COLO668 (cell line): ENCODE data around the gene RNF214.
"Not testable (repeated sequence)": the region's sequence is repeated elsewhere in the genome, so short reads cannot be mapped to it uniquely, and the experiment has no call there.

Experiments used
- DNase-seq: peaks from one replicate; lab custom pipeline; 2025; ENCODE audit not compliant: unreplicated experiment; lab: John Stamatoyannopoulos, UW

Gene RNF214

DNA sequence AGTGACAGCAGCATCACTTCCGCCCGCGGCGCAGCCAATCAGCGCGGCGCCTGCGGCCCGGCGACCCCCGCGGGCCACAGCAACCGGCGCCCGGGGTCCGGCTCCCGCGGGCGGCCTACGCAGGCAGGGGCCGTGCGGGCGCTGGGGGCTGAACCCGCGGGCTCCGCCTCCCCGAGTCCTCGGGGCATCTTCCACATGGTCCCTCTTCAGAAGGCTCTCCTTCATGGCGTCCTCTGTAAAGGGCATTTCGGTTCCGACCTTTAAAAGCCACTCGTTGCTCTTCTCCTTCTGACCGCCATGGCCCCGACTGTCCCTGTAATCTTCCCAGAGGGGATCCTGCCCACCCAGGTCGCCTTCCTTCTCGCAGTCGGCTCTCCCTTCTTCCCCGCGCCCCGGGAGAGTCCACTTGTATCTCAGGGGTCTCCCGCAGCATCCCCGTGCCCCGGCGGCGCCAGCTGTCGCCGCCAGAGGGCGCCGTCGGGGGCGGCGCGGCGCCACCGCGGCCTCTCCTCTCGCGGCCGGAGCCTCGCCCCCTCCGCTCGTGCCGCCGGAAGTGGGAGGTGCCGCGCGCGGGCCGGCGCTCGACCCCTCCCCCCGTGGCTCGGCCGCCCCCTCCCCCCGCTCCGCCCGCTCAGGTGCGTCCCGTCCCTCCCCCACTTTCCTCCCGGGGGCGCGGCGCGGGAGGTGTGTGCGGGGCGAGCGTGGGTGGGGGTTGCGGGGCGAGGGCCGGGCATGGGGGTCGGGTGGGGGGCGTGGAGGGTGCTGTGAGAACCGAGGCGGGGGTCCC is at the start of gene RNF214:
Gene RNF214, plus strand, starts transcription at position 580 of the 787 bp plus-strand sequence. CDS start 1,602 bp downstream, outside the sequence.
- peak; percentile 91 for DNase-seq

DNA sequence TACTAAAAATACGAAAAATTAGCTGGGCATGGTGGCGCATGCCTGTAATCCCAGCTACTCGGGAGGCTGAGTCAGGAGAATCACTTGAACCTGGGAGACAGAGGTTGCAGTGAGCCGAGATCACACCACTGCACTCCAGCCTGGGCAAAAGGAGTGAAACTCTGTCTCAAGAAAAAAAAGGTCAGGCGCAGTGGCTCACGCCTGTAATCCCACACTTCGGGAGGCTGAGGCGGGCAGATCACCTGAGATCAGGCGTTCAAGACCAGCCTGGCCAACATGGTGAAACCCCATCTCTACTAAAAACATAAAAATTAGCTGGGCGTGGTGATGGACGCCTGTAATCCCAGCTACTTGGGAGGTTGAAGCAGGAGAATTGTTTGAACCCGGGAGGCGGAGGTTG is 49.3 kb upstream of the RNF214 start:
- not testable (repeated sequence) for DNase-seq

DNA sequence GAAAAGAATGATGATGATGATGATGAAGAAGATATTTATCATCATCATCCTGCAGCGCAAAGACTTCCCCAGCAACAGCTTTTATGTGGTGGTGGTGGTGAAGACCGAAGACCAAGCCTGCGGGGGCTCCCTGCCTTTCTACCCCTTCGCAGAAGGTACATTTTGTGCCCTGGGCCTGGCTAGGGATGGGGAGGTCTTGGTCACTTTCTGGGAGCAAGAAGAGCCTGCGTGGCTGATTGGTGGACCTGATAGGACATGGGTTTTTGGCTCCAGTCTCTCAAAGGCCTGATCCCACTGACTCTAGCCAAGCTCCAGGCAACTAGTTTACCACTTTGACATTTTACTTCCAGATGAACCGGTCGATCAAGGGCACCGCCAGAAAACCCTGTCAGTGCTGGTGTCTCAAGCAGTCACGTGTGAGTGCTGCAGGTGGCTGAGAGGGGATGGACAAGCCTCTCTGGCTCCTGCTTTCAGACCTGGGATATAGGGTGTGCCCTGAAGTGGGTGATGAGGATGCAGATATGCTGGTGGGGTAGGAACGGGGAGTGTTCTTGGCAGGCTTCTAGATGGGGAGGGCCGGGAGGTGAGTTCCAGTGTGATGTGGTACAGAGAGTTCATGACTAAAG is 48.6 kb upstream of the RNF214 start:
- peak; percentile 62 for DNase-seq

DNA sequence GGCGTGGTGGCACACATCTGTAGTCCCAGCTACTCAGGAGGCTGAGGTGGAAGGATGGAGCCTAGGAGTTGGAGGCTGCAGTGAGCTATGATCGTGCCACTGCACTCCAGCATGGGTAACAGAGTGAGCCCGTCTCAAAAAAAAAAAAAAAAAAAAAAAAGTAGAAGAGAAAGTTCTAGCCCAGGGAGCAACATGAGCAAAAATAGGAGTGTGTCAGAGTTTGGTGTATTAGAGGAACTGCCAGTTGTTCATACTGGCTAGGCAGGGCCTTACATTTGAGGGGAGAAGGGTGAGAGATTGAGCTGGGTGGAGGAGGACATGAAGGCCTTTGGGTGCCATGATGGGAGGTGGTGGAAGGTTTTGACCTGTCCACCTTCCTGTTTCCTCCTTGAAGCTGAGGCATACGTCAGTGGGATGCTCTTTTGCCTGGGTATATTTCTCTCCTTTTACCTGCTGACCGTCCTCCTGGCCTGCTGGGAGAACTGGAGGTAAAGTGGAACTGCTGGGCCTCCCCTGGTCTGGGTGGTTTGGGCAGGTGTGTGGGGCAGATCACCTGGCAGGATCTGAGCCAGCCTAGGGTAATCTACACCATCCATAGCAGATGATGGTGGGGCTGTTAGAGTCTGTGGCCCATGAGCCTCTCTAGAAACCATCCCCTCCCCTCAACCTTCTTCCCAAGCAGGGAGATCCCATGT is 46.6 kb upstream of the RNF214 start:
- DNase-seq: no peak

DNA sequence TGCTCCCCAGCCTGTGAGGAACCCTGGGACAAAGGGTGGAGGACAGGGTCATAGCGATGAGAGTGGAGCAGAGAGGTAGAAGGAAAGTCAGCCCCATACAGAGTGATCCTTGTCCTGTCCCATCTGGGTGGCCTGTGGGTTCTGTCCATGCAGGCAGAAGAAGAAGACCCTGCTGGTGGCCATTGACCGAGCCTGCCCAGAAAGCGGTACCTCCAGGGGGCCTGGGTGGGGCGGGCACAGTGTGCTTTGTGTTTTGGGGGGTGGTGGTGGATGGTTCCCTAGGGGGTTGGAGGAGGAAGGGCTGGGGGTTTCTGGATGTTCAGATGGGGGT is 46.1 kb upstream of the RNF214 start:
- no peak for DNase-seq

DNA sequence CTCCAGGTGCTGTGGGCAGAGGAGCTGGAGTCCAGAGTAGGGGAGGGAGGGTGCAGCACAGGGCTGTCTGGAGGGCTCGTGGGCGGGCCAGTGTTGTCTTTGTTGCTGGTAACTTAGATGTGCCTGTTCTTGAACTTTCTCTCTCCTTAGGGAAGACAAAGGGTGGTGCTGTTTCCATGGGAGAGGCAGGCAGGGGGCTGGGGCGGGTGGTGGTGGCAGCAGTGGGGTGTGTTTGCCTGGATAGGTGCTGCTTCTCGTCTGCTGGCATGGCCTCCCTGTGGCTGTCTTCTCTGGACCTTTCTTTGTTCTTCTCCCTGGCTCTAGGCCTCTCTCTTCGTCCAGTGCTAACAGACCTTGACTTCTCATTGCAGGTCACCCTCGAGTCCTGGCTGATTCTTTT is 45.5 kb upstream of the RNF214 start:
- DNase-seq: no peak

DNA sequence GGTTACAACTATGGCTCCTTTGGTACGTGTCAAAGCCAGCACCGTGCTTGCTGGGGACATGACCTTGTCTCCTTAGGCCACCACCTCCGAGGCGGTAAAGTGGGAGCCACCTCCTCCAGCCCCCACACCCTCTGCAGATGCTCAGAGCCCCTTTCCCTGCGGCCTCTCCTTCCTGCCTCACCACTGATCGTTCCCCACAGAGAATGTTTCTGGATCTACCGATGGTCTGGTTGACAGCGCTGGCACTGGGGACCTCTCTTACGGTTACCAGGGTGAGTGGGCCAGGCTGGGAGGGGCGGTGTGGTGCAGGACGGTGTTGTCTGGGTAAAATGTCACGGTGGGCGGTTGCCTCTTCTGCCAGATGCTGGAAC is 45.1 kb upstream of the RNF214 start:
- DNase-seq: no peak

DNA sequence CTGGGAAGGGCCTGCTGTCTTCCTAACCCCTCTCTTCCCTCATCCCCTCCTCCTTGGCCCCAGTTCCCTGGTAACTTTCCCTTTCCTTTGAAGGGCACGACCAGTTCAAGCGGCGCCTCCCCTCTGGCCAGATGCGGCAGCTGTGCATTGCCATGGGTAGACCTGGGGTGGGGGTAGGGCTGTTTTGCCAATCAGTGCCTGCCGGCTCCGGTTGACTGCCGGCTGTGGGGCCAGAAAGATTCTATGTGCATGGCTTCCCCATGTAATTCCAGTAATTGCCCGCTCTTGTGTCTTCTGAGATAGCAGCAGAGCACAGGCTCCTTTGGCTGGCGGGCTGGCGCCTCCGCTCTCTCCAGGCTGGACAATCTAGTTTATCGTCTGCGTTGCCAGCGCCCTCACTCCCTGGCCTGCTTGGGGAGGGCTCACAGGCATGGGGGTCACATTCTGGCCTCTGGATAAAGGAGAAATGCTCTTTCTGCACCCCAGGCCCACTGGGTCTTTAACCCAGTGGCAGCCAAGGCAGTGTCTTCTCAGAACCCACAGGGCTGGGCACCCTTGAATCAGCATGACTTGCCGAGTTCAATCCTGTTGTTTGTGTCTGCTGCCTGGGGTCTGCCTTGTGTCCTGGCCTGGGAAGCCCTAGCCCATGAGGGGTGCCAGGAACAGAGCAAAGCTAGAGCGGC is 44.5 kb upstream of the RNF214 start:
- DNase-seq: no peak

DNA sequence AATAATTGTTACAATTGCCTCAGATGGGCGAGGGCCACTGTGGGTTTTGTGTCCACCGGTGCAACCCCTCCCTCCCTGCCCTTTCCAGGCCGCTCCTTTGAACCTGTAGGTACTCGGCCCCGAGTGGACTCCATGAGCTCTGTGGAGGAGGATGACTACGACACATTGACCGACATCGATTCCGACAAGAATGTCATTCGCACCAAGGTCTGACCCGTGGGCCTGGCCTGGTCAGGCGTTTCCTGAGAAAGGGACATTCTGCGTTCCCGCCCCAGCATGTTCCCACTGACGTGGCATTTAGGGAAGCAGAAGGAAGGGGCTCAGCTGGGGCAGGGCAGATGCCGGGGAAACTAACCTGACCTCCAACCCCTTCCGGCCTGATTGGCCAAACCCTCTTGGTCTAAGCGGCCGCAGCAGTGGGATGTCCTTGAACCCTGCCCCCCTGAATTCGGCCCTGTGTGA is 43.8 kb upstream of the RNF214 start:
- no peak for DNase-seq

DNA sequence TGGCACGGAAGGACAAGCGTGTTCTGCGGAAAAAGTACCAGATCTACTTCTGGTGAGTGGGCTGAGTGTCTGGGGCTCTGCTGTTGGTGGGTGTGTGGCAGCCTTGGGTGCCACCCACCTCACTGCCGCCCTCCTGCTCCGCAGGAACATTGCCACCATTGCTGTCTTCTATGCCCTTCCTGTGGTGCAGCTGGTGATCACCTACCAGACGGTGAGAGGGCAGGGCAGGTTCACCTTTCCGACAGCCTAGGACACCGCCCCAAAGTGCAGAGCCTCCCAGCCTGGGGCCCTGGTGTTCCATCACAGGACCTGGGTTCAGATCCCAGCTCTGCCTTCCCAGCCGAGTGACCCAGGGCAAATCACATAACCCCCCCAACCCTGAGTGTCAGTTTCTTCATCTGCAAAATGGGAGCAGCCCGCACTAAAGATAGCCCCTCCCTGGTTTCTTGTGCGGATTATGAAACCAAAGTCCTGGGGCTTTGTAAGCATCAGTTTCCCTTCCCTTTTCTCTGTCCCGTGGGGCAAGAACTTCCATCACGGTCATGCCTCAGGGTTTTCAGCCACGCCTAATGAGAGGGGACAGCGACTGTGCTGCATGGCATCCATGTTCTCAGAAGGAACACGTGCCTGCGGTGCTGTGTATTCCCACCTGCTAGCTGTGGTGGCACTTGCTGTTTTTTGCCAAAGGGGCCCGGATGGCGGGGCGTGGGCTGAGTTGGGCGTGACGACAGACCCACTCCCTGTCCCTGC is 43.1 kb upstream of the RNF214 start:
- DNase-seq: no peak

DNA sequence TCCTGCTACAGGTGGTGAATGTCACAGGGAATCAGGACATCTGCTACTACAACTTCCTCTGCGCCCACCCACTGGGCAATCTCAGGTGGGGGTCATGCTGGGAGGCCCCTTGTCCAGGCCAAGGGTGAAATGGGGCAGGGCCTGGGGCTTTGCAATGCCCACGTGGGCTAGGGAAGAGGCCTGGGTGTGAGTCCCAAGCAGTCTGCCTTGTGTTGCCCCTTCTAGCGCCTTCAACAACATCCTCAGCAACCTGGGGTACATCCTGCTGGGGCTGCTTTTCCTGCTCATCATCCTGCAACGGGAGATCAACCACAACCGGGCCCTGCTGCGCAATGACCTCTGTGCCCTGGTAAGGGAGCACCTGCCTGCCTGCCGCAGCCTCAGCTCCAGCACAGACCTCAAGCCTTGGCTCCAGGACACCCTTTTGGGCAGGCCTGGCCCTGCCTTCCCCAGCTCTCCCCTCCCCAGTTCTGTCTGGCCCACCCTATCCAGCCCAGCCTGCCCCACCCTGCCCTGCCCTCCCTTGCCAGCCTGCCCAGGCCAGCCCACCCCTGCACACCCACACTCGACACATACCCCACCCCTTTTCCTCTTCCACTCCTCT is 42.4 kb upstream of the RNF214 start:
- DNase-seq: no peak

DNA sequence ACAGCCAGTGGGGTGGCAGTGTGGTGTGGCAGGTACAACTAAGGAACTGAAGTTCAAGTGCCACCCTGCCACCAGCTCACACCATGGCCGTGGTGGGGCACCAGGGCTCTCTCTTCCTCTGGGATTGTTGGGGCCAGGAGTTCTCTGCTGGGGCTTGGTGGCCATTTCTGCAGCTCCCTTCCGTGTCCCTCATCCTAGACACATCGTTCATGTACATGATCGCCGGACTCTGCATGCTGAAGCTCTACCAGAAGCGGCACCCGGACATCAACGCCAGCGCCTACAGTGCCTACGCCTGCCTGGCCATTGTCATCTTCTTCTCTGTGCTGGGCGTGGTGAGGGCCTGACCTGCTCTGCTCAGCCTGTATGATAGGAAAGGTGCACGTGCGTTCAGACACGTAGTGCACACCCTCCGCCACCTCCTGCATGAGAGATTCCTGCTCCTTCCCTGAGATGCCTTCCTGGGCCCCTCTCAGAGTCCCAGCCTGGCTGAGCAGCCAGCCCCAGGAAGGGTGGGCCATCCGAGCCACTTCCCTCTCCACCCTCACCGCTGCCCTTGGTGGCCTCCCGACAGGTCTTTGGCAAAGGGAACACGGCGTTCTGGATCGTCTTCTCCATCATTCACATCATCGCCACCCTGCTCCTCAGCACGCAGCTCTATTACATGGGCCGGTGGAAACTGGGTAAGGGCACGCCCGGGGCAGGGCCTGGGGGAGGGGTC is 40.6 kb upstream of the RNF214 start:
- no peak for DNase-seq

DNA sequence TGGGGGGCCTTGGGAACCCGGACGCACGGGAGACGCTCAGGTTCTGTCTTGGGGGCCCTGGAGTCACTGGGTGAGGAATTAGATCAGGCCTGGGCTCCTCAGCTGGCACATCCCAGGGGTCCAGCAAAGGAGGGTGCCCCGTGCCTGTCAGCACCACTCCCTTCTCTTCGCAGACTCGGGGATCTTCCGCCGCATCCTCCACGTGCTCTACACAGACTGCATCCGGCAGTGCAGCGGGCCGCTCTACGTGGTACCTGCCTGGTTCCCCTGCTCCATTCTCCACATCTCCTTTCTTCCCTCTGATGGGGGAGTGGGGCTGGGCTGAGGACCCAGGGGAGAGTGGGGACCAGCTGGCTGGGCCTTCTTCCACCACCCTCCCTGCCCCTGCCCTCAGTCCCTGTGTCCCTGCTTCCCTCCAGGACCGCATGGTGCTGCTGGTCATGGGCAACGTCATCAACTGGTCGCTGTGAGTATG is 40.0 kb upstream of the RNF214 start:
- no peak for DNase-seq

DNA sequence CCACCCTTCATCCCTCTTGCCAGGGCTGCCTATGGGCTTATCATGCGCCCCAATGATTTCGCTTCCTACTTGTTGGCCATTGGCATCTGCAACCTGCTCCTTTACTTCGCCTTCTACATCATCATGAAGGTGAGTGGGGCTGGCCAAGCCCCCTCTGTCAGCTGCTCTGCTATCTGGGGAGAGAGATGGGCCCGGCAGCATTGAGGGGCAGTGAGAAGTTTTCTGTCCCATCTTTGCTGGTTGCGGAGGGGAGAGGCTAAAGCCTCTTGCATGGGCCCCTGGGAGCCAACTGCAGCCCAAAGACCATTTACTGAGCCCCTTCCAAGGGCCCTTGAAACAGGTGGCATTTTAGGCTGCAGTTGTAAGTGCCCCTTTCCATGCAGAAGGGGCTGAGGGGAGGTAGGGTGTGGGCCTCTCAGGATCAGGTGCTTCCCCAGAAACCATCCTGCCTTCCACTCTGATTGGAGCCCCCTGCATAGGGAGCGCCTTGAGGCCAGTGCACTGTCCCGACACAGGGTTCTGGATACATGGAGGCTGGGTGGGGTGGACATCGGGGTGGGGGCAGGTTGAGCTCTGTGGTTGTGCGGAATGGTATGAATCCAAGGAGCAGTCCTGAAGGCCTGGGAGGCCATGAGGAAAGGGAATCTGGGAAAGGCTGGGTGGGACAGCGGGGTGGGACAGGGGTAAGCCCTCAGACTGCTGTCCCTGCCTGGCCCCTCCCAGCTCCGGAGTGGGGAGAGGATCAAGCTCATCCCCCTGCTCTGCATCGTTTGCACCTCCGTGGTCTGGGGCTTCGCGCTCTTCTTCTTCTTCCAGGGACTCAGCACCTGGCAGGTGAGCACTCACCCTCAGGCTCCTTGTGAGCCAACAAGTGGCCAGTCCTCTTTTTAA is 39.1 kb upstream of the RNF214 start:
- no peak for DNase-seq

DNA sequence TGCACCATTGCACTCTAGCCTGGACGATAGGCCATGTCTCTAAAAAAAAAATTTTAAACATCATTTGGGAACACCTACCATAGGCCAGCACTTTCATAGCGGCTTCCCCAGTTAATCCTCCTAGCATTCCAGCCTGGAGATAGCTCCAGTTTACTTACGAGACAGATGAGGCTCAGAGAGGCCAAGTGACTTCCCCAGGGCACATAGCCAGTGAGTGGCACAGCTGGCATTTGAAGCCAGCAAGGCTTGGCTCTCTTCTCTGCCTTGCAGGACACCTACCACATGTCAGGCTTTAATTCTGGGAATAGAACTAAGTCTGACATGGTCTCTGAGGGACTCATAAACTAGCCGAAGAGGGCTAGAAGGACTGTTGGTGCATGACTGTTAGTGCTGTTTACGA is 38.2 kb upstream of the RNF214 start:
- DNase-seq: no peak

DNA sequence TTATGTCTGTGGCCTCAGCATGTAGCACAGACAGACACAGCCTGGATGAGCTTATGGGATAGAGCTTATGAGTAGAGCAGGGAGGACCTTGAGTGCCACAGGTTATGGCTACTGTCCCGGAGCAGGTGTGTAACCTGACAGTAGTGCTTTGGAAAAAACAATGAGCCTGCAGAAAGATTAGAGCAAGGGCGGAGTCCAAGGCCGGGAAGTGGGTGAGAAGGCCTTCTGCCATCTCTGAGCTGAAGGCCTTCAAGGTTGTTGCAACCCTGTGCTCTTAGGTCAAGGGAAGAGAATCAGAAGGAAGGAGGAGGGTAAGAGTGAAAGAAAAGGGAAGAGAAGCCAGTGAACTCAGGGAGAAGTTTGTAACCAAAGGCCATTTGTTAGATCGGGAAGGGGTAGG is 37.2 kb upstream of the RNF214 start:
- no peak for DNase-seq

DNA sequence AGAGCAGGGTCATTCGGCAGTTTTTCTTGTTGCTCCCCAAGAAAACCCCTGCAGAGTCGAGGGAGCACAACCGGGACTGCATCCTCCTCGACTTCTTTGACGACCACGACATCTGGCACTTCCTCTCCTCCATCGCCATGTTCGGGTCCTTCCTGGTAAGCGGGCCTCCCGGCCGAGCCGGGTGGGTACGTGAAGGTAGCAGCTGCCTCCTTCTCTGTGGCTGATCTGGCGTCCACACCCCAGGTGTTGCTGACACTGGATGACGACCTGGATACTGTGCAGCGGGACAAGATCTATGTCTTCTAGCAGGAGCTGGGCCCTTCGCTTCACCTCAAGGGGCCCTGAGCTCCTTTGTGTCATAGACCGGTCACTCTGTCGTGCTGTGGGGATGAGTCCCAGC is 36.7 kb upstream of the RNF214 start:
- DNase-seq: no peak

DNA sequence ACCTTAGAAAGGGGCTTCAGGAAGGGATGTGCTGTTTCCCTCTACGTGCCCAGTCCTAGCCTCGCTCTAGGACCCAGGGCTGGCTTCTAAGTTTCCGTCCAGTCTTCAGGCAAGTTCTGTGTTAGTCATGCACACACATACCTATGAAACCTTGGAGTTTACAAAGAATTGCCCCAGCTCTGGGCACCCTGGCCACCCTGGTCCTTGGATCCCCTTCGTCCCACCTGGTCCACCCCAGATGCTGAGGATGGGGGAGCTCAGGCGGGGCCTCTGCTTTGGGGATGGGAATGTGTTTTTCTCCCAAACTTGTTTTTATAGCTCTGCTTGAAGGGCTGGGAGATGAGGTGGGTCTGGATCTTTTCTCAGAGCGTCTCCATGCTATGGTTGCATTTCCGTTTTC is 35.5 kb upstream of the RNF214 start:
- no peak for DNase-seq
